WTC11 (cell line): Measurements from ENCODE around the gene RNF103. TPM values are rescaled to one million over a fixed set of nuclear protein-coding genes. Genes with fewer than 3 reads are reported as not detected.
A peak's percentile ranks its signal among the peaks of the same experiment; 100 is the strongest.

Experiments
- ATAC-seq: fragments of 200-7000 bp; cut with Tn5 transposase; 2 replicates; pipeline ENCODE4 v1.10.0; 2021; ENCODE audit warnings: mild to moderate bottlenecking, moderate library complexity
- CTCF ChIA-PET: fragments of 300-600 bp; sonication (Branson Sonifier 250); formaldehyde crosslinking; loops from one replicate; lab custom pipeline; 2021; ENCODE audit warnings: antibody characterized with exemption; lab: Charles Lee
- POLR2A ChIA-PET: fragments of 350-600 bp; sonication (Branson Sonifier 250); formaldehyde crosslinking; loops from one replicate; lab custom pipeline; 2021; ENCODE audit warnings: antibody characterized with exemption; lab: Charles Lee
- DNase-seq: peaks from one replicate; pipeline ENCODE4 v3.0.0; 2021; ENCODE audit warnings: low spot score
- H3K27ac Mint-ChIP-seq: 2 replicates; pipeline ENCODE4 v1.8.0; 2021; ENCODE audit warnings: mixed read lengths
- H3K27me3 Mint-ChIP-seq: 2 replicates; pipeline ENCODE4 v1.8.0; 2021; ENCODE audit warnings: low read depth, mild to moderate bottlenecking, moderate library complexity, mixed read lengths
- H3K36me3 Mint-ChIP-seq: 2 replicates; pipeline ENCODE4 v1.8.0; 2021; ENCODE audit warnings: mixed read lengths
- H3K4me1 Mint-ChIP-seq: 2 replicates; pipeline ENCODE4 v1.8.0; 2022; ENCODE audit warnings: mixed read lengths
- H3K4me3 Mint-ChIP-seq: 2 replicates; pipeline ENCODE4 v1.8.0; 2021; ENCODE audit warnings: mild to moderate bottlenecking, moderate library complexity, mixed read lengths
- H3K9me3 Mint-ChIP-seq: 2 replicates; pipeline ENCODE4 v1.8.0; 2021; ENCODE audit warnings: mixed read lengths
- AR ChIP-seq: fragments of 250-450 bp; sonication (Bioruptor Pico); IDR thresholded peaks from 2 replicates; pipeline ENCODE4 v1.9.0; 2021; ENCODE audit warnings: mild to moderate bottlenecking
- ETV6 ChIP-seq: sonication (generic); formaldehyde crosslinking; IDR thresholded peaks from 2 replicates; pipeline ENCODE4 v1.8.1; 2022; ENCODE audit warnings: mild to moderate bottlenecking, missing genetic modification reagents
- FOXJ3 ChIP-seq: sonication (generic); formaldehyde crosslinking; IDR thresholded peaks from 2 replicates; pipeline ENCODE4 v1.9.0; 2021; ENCODE audit warnings: missing genetic modification reagents, mild to moderate bottlenecking, borderline replicate concordance
- HMGA2 ChIP-seq: fragments of 250-450 bp; sonication (Bioruptor Pico); IDR thresholded peaks from 2 replicates; pipeline ENCODE4 v1.4.0; 2021; ENCODE audit warnings: mild to moderate bottlenecking, moderate library complexity
- JUN ChIP-seq: sonication (generic); formaldehyde crosslinking; IDR thresholded peaks from 2 replicates; pipeline ENCODE4 v1.8.0; 2023; ENCODE audit warnings: mild to moderate bottlenecking, missing genetic modification reagents
- MXD4 ChIP-seq: fragments of 250-450 bp; sonication (Bioruptor Pico); IDR thresholded peaks from 2 replicates; pipeline ENCODE4 v1.8.0; 2021; ENCODE audit warnings: mild to moderate bottlenecking, moderate library complexity, borderline replicate concordance
- NFATC4 ChIP-seq: fragments of 250-450 bp; sonication (Bioruptor Pico); IDR thresholded peaks from 2 replicates; pipeline ENCODE4 v1.9.0; 2021; ENCODE audit warnings: mild to moderate bottlenecking
- PRRX2 ChIP-seq: fragments of 250-450 bp; sonication (Bioruptor Pico); IDR thresholded peaks from 2 replicates; pipeline ENCODE4 v1.8.0; 2021; ENCODE audit warnings: mild to moderate bottlenecking
- RELA ChIP-seq: sonication (generic); formaldehyde crosslinking; IDR thresholded peaks from 2 replicates; pipeline ENCODE4 v1.8.1; 2022; ENCODE audit warnings: missing genetic modification reagents, mild to moderate bottlenecking, borderline replicate concordance
- RORB ChIP-seq: fragments of 250-450 bp; sonication (Bioruptor Pico); IDR thresholded peaks from 2 replicates; pipeline ENCODE4 v1.9.0; 2021; ENCODE audit warnings: mild to moderate bottlenecking
- SMAD3 ChIP-seq: sonication (generic); formaldehyde crosslinking; IDR thresholded peaks from 2 replicates; pipeline ENCODE4 v1.8.0; 2022; ENCODE audit warnings: missing genetic modification reagents, mild to moderate bottlenecking, borderline replicate concordance
- ZBTB21 ChIP-seq: sonication (generic); formaldehyde crosslinking; IDR thresholded peaks from 2 replicates; pipeline ENCODE4 v1.8.1; 2023; ENCODE audit warnings: mild to moderate bottlenecking, missing genetic modification reagents, borderline replicate concordance
- ZNF219 ChIP-seq: sonication (generic); formaldehyde crosslinking; IDR thresholded peaks from 2 replicates; pipeline ENCODE4 v1.8.0; 2023; ENCODE audit warnings: missing genetic modification reagents, mild to moderate bottlenecking, borderline replicate concordance
- ZNF281 ChIP-seq: sonication (generic); formaldehyde crosslinking; IDR thresholded peaks from 2 replicates; pipeline ENCODE4 v1.8.0; 2023; ENCODE audit warnings: mild to moderate bottlenecking, missing genetic modification reagents
- ZNF396 ChIP-seq: fragments of 250-450 bp; sonication (Bioruptor Pico); IDR thresholded peaks from 2 replicates; pipeline ENCODE4 v1.8.0; 2021; ENCODE audit warnings: mild to moderate bottlenecking, moderate library complexity, borderline replicate concordance
- ZNF671 ChIP-seq: fragments of 250-450 bp; sonication (Bioruptor Pico); IDR thresholded peaks from 2 replicates; pipeline ENCODE4 v1.8.0; 2021; ENCODE audit warnings: mild to moderate bottlenecking
- ZSCAN18 ChIP-seq: fragments of 250-450 bp; sonication (Bioruptor Pico); IDR thresholded peaks from 2 replicates; pipeline ENCODE4 v2.1.2; 2022; ENCODE audit warnings: mild to moderate bottlenecking, moderate library complexity
- total RNA-seq: library from RNA; stranded (reverse); gene quantifications from 3 replicates; pipeline ENCODE4 v1.2.3, GENCODE V29; 2021
- TF ChIP-seq, protein P1 (sequence below): sonication (generic); formaldehyde crosslinking; IDR thresholded peaks from 2 replicates; pipeline ENCODE4 v1.8.0; 2022; ENCODE audit warnings: mild to moderate bottlenecking, missing genetic modification reagents
- TF ChIP-seq, protein P2 (sequence below): sonication (generic); formaldehyde crosslinking; IDR thresholded peaks from 2 replicates; pipeline ENCODE4 v1.8.1; 2023; ENCODE audit warnings: mild to moderate bottlenecking, missing genetic modification reagents
- TF ChIP-seq, protein P3 (sequence below): sonication (generic); formaldehyde crosslinking; IDR thresholded peaks from 2 replicates; pipeline ENCODE4 v1.8.0; 2022; ENCODE audit warnings: missing genetic modification reagents
- TF ChIP-seq, protein P4 (sequence below): sonication (generic); formaldehyde crosslinking; IDR thresholded peaks from 2 replicates; pipeline ENCODE4 v1.8.0; 2023; ENCODE audit warnings: missing genetic modification reagents
- TF ChIP-seq, protein P5 (sequence below): sonication (generic); formaldehyde crosslinking; IDR thresholded peaks from 2 replicates; pipeline ENCODE4 v1.8.1; 2023; ENCODE audit warnings: mild to moderate bottlenecking, moderate library complexity, missing genetic modification reagents

RNF103 gene
- total RNA-seq, 1 experiment from 2014 or later, result 6.8 TPM

GRCh38 chr2:86625096-86625495, 1.4 kb upstream of the RNF103 start:
- Mint-ChIP-seq H3K27ac (no peak overlapping the region), H3K4me3 (no peak overlapping the region), H3K9me3 (no peaks in the 10 kb centered on the region), H3K27me3 (peaks cover 35% of the 10 kb centered on the region), H3K36me3 (no peaks in the 10 kb centered on the region), H3K4me1 (peaks cover 20% of the 10 kb centered on the region)
- no peak for DNase-seq
- POLR2A ChIA-PET, result no interaction called here
- CTCF ChIA-PET, result no interaction called here
- no peak for TF ChIP-seq ZNF396 (CRISPR knock-in tag)
- TF ChIP-seq RELA (CRISPR knock-in tag), result no peak
- TF ChIP-seq FOXJ3 (CRISPR knock-in tag), result no peak
- TF ChIP-seq ZNF671 (CRISPR knock-in tag), result no peak
- ATAC-seq, result no peak

- ChIA-PET CTCF (no interaction called here), POLR2A (no interaction called here)
- DNase-seq, result no peak
- Mint-ChIP-seq H3K4me3 (peak overlapping the region; percentile 65), H3K27me3 (peaks cover 35% of the 10 kb centered on the region), H3K27ac (peak overlapping the region; percentile 84), H3K4me1 (peaks cover 20% of the 10 kb centered on the region), H3K36me3 (no peaks in the 10 kb centered on the region), H3K9me3 (no peaks in the 10 kb centered on the region)
- no peak for TF ChIP-seq ZNF219 (CRISPR knock-in tag)
- no peak for TF ChIP-seq MXD4 (CRISPR knock-in tag)
- no peak for TF ChIP-seq FOXJ3 (CRISPR knock-in tag)
- no peak for TF ChIP-seq ZBTB21 (CRISPR knock-in tag)
- no peak for TF ChIP-seq PRRX2
- no peak for TF ChIP-seq ZNF281
- TF ChIP-seq HMGA2, result no peak
- TF ChIP-seq JUN (CRISPR knock-in tag), result no peak
- no peak for TF ChIP-seq ZSCAN18 (CRISPR knock-in tag)
- TF ChIP-seq SMAD3, result no peak
- no peak for TF ChIP-seq AR (CRISPR knock-in tag)
- no peak for TF ChIP-seq ETV6
- TF ChIP-seq, protein P1, sequence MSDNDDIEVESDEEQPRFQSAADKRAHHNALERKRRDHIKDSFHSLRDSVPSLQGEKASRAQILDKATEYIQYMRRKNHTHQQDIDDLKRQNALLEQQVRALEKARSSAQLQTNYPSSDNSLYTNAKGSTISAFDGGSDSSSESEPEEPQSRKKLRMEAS (CRISPR knock-in tag), result no peak
- no peak for TF ChIP-seq NFATC4 (CRISPR knock-in tag)
- no peak for TF ChIP-seq RORB
- TF ChIP-seq, protein P2, sequence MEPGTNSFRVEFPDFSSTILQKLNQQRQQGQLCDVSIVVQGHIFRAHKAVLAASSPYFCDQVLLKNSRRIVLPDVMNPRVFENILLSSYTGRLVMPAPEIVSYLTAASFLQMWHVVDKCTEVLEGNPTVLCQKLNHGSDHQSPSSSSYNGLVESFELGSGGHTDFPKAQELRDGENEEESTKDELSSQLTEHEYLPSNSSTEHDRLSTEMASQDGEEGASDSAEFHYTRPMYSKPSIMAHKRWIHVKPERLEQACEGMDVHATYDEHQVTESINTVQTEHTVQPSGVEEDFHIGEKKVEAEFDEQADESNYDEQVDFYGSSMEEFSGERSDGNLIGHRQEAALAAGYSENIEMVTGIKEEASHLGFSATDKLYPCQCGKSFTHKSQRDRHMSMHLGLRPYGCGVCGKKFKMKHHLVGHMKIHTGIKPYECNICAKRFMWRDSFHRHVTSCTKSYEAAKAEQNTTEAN (CRISPR knock-in tag), result no peak
- TF ChIP-seq, protein P3, sequence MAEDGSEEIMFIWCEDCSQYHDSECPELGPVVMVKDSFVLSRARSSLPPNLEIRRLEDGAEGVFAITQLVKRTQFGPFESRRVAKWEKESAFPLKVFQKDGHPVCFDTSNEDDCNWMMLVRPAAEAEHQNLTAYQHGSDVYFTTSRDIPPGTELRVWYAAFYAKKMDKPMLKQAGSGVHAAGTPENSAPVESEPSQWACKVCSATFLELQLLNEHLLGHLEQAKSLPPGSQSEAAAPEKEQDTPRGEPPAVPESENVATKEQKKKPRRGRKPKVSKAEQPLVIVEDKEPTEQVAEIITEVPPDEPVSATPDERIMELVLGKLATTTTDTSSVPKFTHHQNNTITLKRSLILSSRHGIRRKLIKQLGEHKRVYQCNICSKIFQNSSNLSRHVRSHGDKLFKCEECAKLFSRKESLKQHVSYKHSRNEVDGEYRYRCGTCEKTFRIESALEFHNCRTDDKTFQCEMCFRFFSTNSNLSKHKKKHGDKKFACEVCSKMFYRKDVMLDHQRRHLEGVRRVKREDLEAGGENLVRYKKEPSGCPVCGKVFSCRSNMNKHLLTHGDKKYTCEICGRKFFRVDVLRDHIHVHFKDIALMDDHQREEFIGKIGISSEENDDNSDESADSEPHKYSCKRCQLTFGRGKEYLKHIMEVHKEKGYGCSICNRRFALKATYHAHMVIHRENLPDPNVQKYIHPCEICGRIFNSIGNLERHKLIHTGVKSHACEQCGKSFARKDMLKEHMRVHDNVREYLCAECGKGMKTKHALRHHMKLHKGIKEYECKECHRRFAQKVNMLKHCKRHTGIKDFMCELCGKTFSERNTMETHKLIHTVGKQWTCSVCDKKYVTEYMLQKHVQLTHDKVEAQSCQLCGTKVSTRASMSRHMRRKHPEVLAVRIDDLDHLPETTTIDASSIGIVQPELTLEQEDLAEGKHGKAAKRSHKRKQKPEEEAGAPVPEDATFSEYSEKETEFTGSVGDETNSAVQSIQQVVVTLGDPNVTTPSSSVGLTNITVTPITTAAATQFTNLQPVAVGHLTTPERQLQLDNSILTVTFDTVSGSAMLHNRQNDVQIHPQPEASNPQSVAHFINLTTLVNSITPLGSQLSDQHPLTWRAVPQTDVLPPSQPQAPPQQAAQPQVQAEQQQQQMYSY, result no peak
- TF ChIP-seq, protein P4, sequence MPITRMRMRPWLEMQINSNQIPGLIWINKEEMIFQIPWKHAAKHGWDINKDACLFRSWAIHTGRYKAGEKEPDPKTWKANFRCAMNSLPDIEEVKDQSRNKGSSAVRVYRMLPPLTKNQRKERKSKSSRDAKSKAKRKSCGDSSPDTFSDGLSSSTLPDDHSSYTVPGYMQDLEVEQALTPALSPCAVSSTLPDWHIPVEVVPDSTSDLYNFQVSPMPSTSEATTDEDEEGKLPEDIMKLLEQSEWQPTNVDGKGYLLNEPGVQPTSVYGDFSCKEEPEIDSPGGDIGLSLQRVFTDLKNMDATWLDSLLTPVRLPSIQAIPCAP (CRISPR knock-in tag), result no peak
- TF ChIP-seq, protein P5, sequence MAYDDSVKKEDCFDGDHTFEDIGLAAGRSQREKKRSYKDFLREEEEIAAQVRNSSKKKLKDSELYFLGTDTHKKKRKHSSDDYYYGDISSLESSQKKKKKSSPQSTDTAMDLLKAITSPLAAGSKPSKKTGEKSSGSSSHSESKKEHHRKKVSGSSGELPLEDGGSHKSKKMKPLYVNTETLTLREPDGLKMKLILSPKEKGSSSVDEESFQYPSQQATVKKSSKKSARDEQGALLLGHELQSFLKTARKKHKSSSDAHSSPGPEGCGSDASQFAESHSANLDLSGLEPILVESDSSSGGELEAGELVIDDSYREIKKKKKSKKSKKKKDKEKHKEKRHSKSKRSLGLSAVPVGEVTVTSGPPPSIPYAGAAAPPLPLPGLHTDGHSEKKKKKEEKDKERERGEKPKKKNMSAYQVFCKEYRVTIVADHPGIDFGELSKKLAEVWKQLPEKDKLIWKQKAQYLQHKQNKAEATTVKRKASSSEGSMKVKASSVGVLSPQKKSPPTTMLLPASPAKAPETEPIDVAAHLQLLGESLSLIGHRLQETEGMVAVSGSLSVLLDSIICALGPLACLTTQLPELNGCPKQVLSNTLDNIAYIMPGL (CRISPR knock-in tag), result no peak
- ATAC-seq, result no peak
These were observed 542 bp upstream of the RNF103 start for GRCh38 chr2:86624267-86624547.
